Measurements from ENCODE around the gene MDM2.

Gene MDM2

DNA sequence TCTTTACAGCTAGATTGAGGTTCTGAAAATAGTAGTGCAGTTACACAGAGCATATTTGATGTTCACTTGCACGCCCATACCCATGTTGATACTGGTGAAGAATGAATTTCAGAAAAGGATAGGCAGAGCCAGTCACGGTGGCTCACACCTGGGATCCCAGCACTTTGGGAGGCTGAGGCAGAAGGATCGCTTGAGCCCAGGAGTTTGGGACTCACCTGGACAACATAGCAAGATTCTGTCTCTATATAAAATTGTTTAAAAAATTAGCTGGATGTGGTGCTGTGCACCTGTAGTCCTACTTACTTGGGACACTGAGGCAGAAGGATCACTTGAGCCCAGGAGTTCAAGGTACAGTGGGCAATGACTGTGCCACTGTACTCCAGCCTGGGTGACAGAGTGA is 56.6 kb downstream of the MDM2 start:
- in situ Hi-C loops (cut with MboI; ENCODE audit: low pct_unique_long_range_greater_than_20kb, low sequenced_read_pairs), result loop anchor here (10.0 kb wide), 1 partner anchor 200 kb away; no protein-coding TSS in a partner anchor
- no peak for DNase-seq

DNA sequence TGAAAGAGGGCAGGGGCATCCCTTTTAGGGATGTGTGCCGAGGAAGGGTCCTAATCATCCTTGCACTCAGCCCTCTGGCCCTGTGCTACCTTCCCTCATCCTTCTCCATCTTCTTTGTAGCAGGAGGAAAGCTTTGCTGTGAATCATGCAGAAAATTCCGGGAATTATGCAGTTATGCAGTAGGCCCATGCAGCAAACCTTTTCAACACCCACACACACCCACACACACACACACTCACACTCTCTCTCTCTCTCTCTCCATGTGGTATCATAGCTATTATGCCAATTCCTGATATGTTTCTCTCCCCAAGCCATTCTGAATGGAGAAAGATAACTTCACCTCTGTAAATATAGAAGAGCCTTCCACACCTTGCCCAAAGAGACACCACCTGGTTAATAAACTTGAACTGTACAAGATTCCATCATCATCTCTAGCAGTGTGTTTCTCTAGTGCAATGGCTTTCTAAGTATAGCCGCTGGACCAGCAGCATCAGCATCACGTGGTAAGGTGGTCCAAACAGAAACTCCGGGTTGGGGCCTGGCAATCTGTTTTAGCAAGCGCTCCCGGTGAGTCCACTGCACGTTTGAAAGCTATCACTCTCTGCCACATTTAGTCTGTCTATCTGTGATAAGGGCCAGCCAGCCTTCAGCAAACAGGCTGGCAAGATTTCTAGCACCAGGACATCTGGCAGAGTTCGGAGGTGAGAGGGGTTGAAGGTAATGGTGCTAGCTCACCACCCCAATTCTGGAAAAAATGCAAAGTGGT is 57.6 kb downstream of the MDM2 start:
- no peak for DNase-seq
- in situ Hi-C loops (cut with MboI; ENCODE audit: low pct_unique_long_range_greater_than_20kb, low sequenced_read_pairs), result loop anchor here (10.0 kb wide), 1 partner anchor 199 kb away; no protein-coding TSS in a partner anchor

DNA sequence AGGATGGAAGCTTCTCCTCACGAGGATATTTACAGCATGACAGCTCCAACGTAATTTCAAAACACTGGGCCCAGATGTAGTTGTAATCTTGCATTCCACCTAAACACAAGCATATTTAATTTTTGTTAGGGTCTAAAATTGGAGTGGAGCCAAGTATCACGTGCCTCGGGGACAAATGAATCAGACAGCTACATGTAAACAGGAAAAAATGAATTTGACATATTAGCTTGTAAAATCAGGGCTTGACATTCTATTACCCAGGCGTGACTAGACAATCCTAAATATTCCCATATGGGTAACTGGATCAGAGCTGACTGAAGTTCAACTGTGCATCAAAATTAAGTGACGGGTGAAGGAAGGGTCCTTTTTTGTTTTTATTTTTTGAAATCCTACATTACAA is 59.0 kb downstream of the MDM2 start:
- in situ Hi-C loops (cut with MboI; ENCODE audit: low pct_unique_long_range_greater_than_20kb, low sequenced_read_pairs), result loop anchor here (10.0 kb wide), 1 partner anchor 198 kb away; no protein-coding TSS in a partner anchor
- DNase-seq, result no peak

DNA sequence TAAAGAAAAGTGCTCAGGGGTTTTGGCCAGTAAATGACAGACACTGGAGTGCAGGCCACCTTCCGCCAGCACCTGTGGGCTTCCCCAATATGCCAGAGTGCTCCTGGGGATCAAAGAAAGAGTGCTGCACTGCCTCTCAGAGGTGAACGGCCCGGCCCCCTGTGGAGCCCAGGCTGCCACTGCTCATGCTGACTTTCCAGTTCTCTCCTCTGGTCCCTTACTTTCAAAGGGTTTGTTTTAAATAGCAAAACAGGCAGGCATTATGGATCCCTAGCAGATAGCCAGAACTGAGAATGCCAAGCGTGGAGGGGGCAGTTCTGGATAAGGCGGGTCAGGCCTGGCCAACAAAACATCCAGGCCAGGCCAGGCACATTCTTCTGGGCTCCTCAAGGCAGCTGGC is 59.6 kb downstream of the MDM2 start:
- in situ Hi-C loops (cut with MboI; ENCODE audit: low pct_unique_long_range_greater_than_20kb, low sequenced_read_pairs), result loop anchor here (10.0 kb wide), 1 partner anchor 197 kb away; no protein-coding TSS in a partner anchor
- no peak for DNase-seq

DNA sequence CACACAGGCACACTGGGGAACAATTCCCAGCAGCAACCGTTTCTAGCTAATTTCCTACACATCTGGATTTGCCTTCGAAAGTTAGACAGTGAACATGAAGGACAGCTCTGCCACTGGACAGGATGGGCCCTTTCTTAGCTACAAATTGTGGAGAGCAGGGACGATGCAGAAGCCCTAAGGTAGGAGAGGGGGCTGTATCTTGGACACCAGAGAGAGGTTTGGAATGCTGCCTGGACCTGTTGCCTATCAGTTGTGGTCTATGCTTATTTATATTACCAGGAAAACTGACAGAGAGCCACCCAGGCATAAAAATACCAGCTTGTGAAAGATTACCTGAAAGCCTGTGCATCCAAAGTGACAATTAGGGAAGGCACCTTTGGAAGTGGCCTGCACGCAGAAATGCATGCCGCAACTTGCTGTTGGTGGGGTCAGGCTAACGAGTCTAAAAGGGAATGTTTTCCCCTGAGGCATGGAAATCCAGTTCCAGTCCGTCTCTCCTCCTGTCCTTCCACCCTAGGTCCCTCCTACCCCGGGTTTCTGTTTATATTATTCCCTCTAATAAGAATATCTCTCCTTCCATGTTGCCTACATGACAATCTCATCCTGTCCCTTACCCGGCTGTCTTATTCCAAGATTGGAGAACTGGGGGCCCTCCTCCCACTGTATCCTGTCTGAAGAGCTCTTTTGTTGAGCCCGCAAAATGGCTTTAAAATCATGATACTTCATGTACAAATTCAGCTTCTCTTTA is 60.2 kb downstream of the MDM2 start:
- in situ Hi-C loops (cut with MboI; ENCODE audit: low pct_unique_long_range_greater_than_20kb, low sequenced_read_pairs), result loop anchor here (10.0 kb wide), 1 partner anchor 197 kb away; no protein-coding TSS in a partner anchor
- no peak for DNase-seq

DNA sequence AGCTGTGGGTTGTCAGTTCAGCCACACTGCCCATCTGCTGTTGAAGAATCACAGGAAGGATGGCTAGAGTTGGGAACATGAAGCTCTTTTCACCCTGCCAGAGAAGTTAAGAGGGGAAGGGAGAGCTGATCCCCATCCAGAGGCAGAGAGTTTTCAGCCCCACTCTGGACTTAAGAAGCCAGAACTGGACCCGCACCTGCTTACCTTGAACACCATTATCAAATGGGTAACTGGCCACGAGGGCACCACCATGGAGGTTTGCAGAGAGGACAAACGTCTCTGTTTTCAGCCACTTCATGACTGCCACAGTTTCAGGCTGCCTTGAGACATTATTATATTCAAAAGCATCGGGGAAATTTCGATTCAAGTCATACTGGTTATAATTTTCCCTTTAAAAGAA is 62.0 kb downstream of the MDM2 start:
- DNase-seq, result no peak
- in situ Hi-C loops (cut with MboI; ENCODE audit: low pct_unique_long_range_greater_than_20kb, low sequenced_read_pairs), result no loop called here

DNA sequence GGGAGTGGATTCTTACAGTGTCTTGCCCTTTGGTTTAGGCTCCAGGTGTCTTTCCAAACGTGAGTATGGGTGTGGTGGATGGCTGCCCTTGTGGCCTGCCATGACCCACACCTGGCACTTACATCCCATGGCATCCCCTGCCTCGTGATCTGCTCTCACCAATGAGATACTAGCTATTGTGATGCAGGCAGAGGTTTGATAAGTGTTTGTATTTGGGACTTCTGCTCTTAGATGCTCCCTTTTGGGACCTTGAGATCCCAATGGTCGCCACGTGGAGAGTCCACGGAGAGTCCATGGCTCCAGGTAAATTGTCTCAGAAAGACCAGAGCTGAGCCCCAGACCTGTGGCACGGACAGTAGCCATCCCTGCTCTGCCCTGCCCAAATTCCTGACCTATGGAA is 62.5 kb downstream of the MDM2 start:
- in situ Hi-C loops (cut with MboI; ENCODE audit: low pct_unique_long_range_greater_than_20kb, low sequenced_read_pairs), result no loop called here
- no peak for DNase-seq

DNA sequence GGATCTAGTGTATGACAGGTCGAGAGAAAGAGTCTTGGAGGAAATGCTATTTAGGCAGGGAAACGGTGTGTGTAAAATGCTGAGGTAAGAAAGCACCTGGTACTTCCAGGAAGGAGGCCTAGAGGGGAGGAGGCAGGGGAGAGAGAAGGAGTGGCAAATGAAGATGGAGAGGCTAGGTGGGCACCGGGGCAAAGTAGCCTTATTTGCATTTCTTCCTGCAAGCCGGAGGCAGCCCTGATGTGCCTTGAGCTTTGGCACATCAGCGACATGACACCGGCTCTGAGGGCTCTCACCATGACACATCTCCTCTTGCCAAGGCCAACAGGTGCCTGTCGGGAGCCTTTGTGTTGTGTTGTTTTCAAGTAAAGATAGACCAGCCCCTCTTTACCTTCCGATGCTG is 63.4 kb downstream of the MDM2 start:
- DNase-seq, result no peak
- in situ Hi-C loops (cut with MboI; ENCODE audit: low pct_unique_long_range_greater_than_20kb, low sequenced_read_pairs), result no loop called here

DNA sequence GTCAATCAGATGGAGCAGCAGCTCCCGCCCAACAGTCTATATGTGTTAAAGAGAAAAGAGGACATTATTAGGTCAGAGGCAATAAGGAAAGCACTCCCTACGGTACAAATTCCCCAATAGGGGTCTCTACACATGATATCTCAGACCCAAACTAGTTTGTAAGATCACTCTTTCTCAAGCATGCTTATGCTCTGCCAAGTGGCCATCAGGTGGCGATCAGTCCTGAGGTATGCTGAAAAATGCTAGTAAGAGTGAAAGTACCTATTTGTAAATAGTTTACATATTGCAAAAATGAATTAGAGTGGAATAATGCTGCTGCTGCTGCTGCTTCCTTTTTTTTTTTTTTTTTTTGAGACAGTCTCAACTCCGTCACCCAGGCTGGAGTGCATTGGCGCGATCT is 63.9 kb downstream of the MDM2 start:
- in situ Hi-C loops (cut with MboI; ENCODE audit: low pct_unique_long_range_greater_than_20kb, low sequenced_read_pairs), result no loop called here
- DNase-seq, result peak; percentile 29

DNA sequence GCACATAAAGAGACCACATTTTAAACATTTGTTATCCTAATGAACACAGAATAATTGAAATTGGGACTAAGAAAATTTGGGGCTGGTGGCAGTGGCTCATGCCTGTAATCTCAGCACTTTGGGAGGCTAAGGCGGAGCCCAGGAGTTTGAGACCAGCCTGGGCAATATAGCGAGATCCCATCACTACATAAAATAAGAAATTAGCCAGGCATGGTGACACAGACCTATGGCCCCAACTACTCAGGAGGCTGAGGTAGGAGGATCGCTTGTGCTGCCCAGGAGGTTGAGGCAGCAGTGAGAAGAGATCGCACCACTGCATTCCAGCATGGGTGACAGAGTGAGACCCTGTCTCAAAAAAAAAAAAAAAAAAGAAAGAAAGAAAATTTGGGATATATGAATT is 65.3 kb downstream of the MDM2 start:
- DNase-seq, result no peak
- in situ Hi-C loops (cut with MboI; ENCODE audit: low pct_unique_long_range_greater_than_20kb, low sequenced_read_pairs), result no loop called here

DNA sequence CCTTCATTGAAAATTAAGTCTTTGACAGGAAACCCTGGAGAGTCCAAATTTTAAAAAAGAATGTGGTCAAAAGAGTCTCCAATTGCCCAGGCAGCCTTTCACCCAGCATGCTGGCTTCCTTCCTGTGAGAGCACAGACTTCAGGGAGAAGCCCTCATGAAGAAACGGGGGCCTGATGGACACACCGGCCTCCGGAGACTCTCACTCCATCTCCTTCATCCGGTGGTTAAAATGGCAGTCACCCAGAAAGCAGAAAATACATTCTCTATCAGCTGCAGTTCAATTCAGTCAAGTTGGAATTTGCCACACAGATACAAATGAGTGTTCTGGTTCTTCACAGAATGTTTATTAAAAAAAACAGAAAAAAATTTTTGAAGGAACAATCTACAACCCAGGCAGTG is 68.5 kb downstream of the MDM2 start:
- no peak for DNase-seq
- in situ Hi-C loops (cut with MboI; ENCODE audit: low pct_unique_long_range_greater_than_20kb, low sequenced_read_pairs), result no loop called here

DNA sequence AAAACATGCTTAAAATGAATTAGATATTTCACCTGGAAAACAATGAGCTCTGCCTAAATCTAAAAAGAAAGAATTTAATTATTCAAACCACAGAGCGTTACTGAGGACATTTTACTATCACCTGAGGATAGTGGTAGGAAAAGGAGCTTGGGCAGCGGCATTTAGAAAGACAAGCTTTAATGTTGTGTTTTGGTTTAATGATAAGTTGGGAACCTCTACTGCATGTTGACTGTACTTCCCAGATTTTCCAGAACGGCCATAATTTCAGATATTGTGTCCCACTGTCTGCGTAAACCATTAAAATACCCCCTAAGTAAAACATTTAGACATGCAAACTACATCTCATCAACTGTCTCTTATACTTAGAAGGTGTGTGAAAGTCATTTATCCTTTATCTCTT is 69.6 kb downstream of the MDM2 start:
- no peak for DNase-seq
- in situ Hi-C loops (cut with MboI; ENCODE audit: low pct_unique_long_range_greater_than_20kb, low sequenced_read_pairs), result no loop called here

DNA sequence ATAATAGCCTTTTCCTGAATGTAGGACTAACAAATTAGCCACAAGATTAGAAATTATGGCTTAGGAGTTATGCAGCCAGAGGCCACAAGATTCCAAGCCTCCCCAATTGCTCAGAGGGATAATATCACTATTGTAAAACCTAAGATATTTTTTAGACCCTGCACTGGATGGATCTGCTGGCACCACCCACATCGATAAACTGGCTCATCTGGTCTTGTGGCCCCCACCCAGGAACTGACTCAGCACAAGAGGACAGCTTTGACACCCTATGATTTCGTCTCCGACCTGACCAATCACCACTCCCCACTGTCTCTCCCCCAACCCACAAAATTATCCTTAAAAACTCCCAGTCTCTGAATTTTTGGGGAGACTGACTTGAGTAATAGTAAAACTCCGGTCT is 70.3 kb downstream of the MDM2 start:
- DNase-seq, result no peak
- in situ Hi-C loops (cut with MboI; ENCODE audit: low pct_unique_long_range_greater_than_20kb, low sequenced_read_pairs), result no loop called here

DNA sequence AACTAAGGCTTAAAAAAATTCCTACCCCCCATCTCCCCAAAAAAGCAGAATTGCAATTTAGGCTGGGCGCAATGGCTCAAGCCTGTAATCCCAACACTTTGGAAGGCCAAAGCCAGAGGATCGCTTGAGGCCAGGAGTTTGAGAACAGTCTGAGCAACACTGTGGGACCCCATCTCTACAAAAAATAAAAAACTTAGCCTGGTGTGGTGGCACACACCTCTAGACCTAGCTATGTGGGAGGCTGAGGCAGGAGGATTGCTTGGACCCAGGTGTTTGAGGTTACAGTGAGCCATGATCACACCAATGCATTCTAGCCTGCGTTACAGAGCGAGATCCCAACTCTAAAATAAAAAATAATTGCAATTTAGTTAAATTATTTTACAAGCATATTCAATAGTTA is 70.9 kb downstream of the MDM2 start:
- no peak for DNase-seq
- in situ Hi-C loops (cut with MboI; ENCODE audit: low pct_unique_long_range_greater_than_20kb, low sequenced_read_pairs), result no loop called here

DNA sequence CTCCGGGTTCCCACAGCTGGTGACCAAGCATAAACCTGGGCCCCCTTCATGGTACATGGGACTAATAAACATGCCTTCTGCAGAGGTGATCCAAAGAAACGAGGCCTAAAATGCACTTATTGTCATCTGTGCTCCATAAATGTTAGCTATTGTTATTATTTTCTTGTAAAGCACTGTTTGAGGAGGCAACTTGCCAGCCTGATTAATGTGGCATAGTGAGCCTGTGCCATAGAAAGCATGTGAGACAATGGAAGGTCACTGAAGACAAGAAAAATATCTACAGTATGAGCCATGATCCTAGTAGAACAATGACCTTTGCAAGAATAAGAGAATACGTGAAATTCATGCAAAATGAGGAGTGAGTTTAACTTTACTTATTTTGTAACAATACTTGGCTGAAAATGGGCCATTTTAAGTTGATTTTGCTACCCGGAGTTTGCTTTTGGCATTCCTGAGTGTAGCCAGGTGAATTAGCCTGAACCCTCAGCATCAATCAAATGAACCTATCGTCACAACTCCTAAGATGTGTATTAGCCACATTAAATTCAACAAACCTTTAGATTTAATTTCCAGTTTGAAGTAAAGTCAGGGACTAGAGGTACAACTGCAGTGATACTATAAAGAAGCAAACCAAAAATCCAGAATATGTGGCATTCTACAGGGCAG is 72.8 kb downstream of the MDM2 start:
- in situ Hi-C loops (cut with MboI; ENCODE audit: low pct_unique_long_range_greater_than_20kb, low sequenced_read_pairs), result no loop called here
- DNase-seq, result no peak

DNA sequence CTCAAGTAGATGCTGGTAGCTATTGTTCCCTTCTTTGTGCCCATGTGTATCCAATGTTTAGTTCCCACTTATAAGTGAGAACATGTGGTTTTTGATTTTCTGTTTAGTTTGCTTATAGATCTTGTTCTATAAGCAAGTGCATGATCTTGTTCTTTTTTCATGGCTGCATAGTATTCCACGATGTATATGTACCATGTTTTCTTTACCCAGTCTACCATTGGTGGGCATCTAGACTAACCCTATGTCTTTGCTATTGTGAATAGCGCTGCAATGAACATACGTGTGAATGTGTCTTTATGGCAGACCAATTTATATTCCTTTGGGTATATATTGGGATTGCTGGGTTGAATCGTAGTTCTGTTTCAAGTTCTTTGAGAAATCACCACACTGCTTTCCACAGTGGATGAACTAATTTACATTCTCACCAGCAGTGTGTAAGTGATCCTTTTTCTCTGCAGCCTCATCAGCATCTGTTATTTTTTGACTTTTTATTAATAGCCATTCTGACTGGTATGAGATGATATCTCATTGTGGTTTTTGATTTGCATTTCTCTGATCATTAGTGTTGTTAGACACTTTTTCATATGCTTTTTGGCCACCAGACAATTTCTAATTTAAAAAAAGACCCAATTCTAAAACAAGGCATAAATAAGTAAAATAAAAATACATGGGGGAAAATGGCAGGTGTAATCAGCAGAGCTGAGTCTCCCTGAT is 74.4 kb downstream of the MDM2 start:
- DNase-seq, result no peak
- in situ Hi-C loops (cut with MboI; ENCODE audit: low pct_unique_long_range_greater_than_20kb, low sequenced_read_pairs), result no loop called here

DNA sequence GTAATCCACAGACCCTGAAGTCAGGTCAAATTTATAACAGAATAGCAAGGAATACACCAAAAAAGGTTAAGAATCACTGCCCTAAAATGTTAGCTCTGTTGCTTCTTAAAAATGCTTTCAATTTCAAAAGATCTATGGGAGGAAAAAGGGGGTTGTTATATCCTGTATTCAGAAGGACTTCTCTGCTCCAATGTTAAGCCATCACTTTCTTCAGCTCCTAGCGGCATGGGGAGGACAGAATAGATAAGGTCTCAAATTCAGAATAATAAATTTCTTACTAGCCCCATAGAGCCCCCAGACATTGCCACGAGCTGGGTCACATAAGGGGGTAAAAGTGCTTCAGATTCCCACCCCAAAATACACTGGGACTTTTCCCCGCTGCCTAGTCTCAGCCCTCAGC is 75.2 kb downstream of the MDM2 start:
- in situ Hi-C loops (cut with MboI; ENCODE audit: low pct_unique_long_range_greater_than_20kb, low sequenced_read_pairs), result no loop called here
- no peak for DNase-seq

DNA sequence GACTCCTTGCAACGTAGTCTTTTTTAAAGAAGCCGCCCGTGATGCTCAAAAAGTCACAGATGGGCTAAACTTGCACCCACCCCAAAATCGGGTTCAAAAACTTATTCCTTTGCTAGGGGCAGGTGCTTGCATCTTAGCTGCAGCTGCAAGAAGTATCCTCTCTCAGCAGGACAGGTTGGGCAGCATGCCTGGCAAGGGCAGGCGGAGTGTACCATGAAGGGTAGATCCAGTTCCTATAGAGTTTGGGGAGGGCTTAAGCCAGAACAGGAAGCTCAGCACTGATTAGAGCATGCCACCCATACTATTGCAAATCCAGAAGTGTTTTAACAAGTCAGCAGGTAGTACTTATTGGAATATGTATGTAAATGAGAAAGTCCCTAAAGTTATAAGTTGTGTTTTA is 76.3 kb downstream of the MDM2 start:
- no peak for DNase-seq
- in situ Hi-C loops (cut with MboI; ENCODE audit: low pct_unique_long_range_greater_than_20kb, low sequenced_read_pairs), result no loop called here

DNA sequence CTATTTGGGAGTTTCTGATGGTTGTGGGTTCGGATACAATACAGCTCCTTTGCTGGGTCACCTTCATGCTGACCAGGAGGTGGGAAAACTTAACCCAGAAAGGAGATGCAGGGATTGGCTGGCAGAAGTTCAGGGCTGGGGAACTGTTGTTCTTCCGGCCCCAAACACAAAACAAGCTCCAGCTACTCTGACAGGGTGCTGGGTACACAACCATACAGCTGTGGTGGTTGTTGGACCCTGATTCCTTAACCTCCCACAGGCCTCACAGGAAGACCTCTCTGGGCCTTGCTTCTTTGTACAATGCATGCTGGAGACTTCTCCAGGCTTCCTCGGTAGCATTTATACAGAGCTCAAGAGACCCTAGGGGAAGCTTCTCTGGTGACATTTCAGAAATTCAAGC is 77.4 kb downstream of the MDM2 start:
- in situ Hi-C loops (cut with MboI; ENCODE audit: low pct_unique_long_range_greater_than_20kb, low sequenced_read_pairs), result no loop called here
- no peak for DNase-seq
